Neuronal stem cell (in vitro differentiated cells): ENCODE data around the gene FBXO33.

ENCODE experiments used
- DNase-seq: peaks from one replicate; pipeline ENCODE4 v3.0.0-alpha.2; 2013; ENCODE audit warnings: low spot score
- H2AFZ ChIP-seq: one replicate; pipeline ENCODE4 v1.6.1; 2013; ENCODE audit warnings: mild to moderate bottlenecking, low read length, inconsistent platforms
- H2AK5ac ChIP-seq: 2 replicates; pipeline ENCODE4 v1.6.1; 2013; ENCODE audit warnings: low read depth, mild to moderate bottlenecking, inconsistent platforms, low read length, moderate library complexity, mixed read lengths
- H2BK120ac ChIP-seq: 2 replicates; pipeline ENCODE4 v1.6.1; 2013; ENCODE audit warnings: low read depth, mild to moderate bottlenecking, inconsistent platforms, low read length, moderate library complexity, mixed read lengths
- H2BK12ac ChIP-seq: one replicate; pipeline ENCODE4 v1.6.1; 2013; ENCODE audit warnings: low read length, inconsistent platforms
- H2BK15ac ChIP-seq: 2 replicates; pipeline ENCODE4 v1.6.1; 2013; ENCODE audit warnings: mild to moderate bottlenecking, low read length, inconsistent platforms, mixed read lengths
- H2BK5ac ChIP-seq: one replicate; pipeline ENCODE4 v1.6.1; 2013; ENCODE audit warnings: inconsistent platforms, mild to moderate bottlenecking, low read length, moderate library complexity
- H3K14ac ChIP-seq: one replicate; pipeline ENCODE4 v1.6.1; 2013; ENCODE audit warnings: low read length, inconsistent platforms
- H3K18ac ChIP-seq: 2 replicates; pipeline ENCODE4 v1.6.1; 2013; ENCODE audit warnings: low read length, inconsistent platforms
- H3K23ac ChIP-seq: 2 replicates; pipeline ENCODE4 v1.6.1; 2013; ENCODE audit warnings: low read depth, mild to moderate bottlenecking, mixed read lengths, low read length, inconsistent platforms; ENCODE audit not compliant: poor library complexity
- H3K27ac ChIP-seq: replicated peaks from 3 replicates; pipeline ENCODE4 v1.5.1; 2013; ENCODE audit warnings: low read length, inconsistent platforms
- H3K27me3 ChIP-seq, 3 experiments: 2 replicates each; pipeline ENCODE4 v1.6.1; 2013; ENCODE audit warnings: low read length in 3 of 3, mild to moderate bottlenecking in 2 of 3, inconsistent platforms in 1 of 3, low read depth in 1 of 3, mixed read lengths in 1 of 3, moderate library complexity in 1 of 3; ENCODE audit not compliant: control insufficient read depth in 3 of 3, insufficient read depth in 3 of 3
- H3K36me3 ChIP-seq, 2 donors: replicated peaks in 1 of 2; 2 replicates each; pipeline ENCODE4 v1.6.1; 2013; ENCODE audit warnings: low read length in 2 of 2; ENCODE audit not compliant: control insufficient read depth in 2 of 2, insufficient read depth in 2 of 2
- H3K4ac ChIP-seq: 2 replicates; pipeline ENCODE4 v1.6.1; 2013; ENCODE audit warnings: inconsistent platforms, mild to moderate bottlenecking, low read length, moderate library complexity
- H3K4me1 ChIP-seq, 2 donors: 1 replicate in 1 of 2; 2 replicates in 1 of 2; pipeline ENCODE4 v1.6.1; 2013; ENCODE audit warnings: low read length in 2 of 2, low read depth in 1 of 2; ENCODE audit not compliant: control insufficient read depth in 2 of 2, insufficient read depth in 1 of 2
- H3K4me2 ChIP-seq: one replicate; pipeline ENCODE4 v1.6.1; 2013; ENCODE audit warnings: mild to moderate bottlenecking, low read length, inconsistent platforms; ENCODE audit not compliant: insufficient read depth, poor library complexity, severe bottlenecking
- H3K4me3 ChIP-seq, 2 donors: 2 replicates each; pipeline ENCODE4 v1.5.1; 2013; ENCODE audit warnings: low read length in 2 of 2, mild to moderate bottlenecking in 2 of 2, inconsistent platforms in 1 of 2, moderate library complexity in 1 of 2
- H3K79me1 ChIP-seq: one replicate; pipeline ENCODE4 v1.6.1; 2013; ENCODE audit warnings: low read depth, mild to moderate bottlenecking, inconsistent platforms, low read length, moderate library complexity
- H3K9ac ChIP-seq: one replicate; pipeline ENCODE4 v1.6.1; 2013; ENCODE audit warnings: mild to moderate bottlenecking, low read depth, low read length, inconsistent platforms; ENCODE audit not compliant: poor library complexity
- H3K9me3 ChIP-seq, 2 donors: replicated peaks in 1 of 2; 2 replicates each; pipeline versions ENCODE3 to v1.6.1; 2013; ENCODE audit warnings: low read length in 2 of 2, mild to moderate bottlenecking in 2 of 2, inconsistent platforms in 1 of 2, low read depth in 1 of 2, mixed read lengths in 1 of 2, moderate library complexity in 1 of 2; ENCODE audit not compliant: control insufficient read depth in 2 of 2, insufficient read depth in 1 of 2
- H4K8ac ChIP-seq: one replicate; pipeline ENCODE4 v1.6.1; 2013; ENCODE audit warnings: low read depth, mild to moderate bottlenecking, inconsistent platforms, low read length, moderate library complexity
- H4K91ac ChIP-seq: one replicate; pipeline ENCODE4 v1.6.1; 2013; ENCODE audit warnings: low read length, low read depth, mild to moderate bottlenecking, inconsistent platforms; ENCODE audit not compliant: poor library complexity
- WGBS, 2 donors: extraction: QIAGEN DNeasy Blood & Tissue Kit; methylation state at CpG; one replicate each; pipeline ENCODE4 v1.1.7; 2013; ENCODE audit warnings: missing lambda C conversion rate in 2 of 2, mixed read lengths in 1 of 2; ENCODE audit not compliant: insufficient read length in 2 of 2, insufficient replicate concordance in 1 of 2; ENCODE audit errors: extremely low coverage in 2 of 2; 5-methylcytosine and 5-hydroxymethylcytosine counted together

FBXO33 gene

GRCh38 chr14:39452680-39453079 is 20.4 kb upstream of the FBXO33 start:
- no peak overlapping the region for H2BK15ac ChIP-seq
- peaks cover 0 to 2% (median 0%) of the 10 kb centered on the region in 3 experiments for H3K27me3 ChIP-seq
- no peaks in the 10 kb centered on the region for H3K36me3 ChIP-seq
- H4K91ac ChIP-seq = no peak overlapping the region
- H3K9me3 ChIP-seq = no peaks in the 10 kb centered on the region
- H2AFZ ChIP-seq = no peak overlapping the region
- no peak overlapping the region for H3K23ac ChIP-seq
- no peak overlapping the region for H2BK5ac ChIP-seq
- no peaks in the 10 kb centered on the region for H3K79me1 ChIP-seq
- H3K4me3 ChIP-seq = no peak overlapping the region
- H3K4me1 ChIP-seq = no peaks in the 10 kb centered on the region
- DNase-seq = no peak
- no peak overlapping the region for H3K14ac ChIP-seq
- no peak overlapping the region for H3K4ac ChIP-seq
- no peak overlapping the region for H4K8ac ChIP-seq
- no peak overlapping the region for H2AK5ac ChIP-seq
- no peak overlapping the region for H2BK120ac ChIP-seq
- no peak overlapping the region for H2BK12ac ChIP-seq
- no peak overlapping the region for H3K18ac ChIP-seq
- WGBS, 2 donors = no CpG with 5 or more reads among the region's 2 CpGs
- H3K9ac ChIP-seq = no peak overlapping the region
- no peak overlapping the region for H3K27ac ChIP-seq
- no peak overlapping the region for H3K4me2 ChIP-seq

- Histone ChIP-seq H4K8ac (no peak overlapping the region), H3K14ac (no peak overlapping the region), H3K9me3 (no peaks in the 10 kb centered on the region), H3K4me2 (no peak overlapping the region), H3K36me3 (no peaks in the 10 kb centered on the region), H2AFZ (no peak overlapping the region), H2BK15ac (no peak overlapping the region), H3K18ac (no peak overlapping the region), H3K4me3 (no peak overlapping the region), H3K79me1 (no peaks in the 10 kb centered on the region), H4K91ac (no peak overlapping the region), H3K23ac (no peak overlapping the region), H3K27me3 (peaks cover 0 to 2% (median 0%) of the 10 kb centered on the region in 3 experiments), H3K9ac (no peak overlapping the region), H2BK120ac (no peak overlapping the region), H2AK5ac (no peak overlapping the region), H3K4ac (no peak overlapping the region), H2BK5ac (no peak overlapping the region), H2BK12ac (no peak overlapping the region), H3K4me1 (no peaks in the 10 kb centered on the region), H3K27ac (no peak overlapping the region)
- no CpG with 5 or more reads among the region's 2 CpGs for WGBS, 2 donors
- no peak for DNase-seq
These were observed 19.6 kb upstream of the FBXO33 start for GRCh38 chr14:39451811-39452210.

GRCh38 chr14:39447175-39447661 is 15.0 kb upstream of the FBXO33 start:
- Histone ChIP-seq H3K9ac (no peak overlapping the region), H3K9me3 (no peaks in the 10 kb centered on the region), H2AFZ (no peak overlapping the region), H2AK5ac (no peak overlapping the region), H3K4me2 (no peak overlapping the region), H3K18ac (no peak overlapping the region), H2BK12ac (no peak overlapping the region), H2BK5ac (no peak overlapping the region), H3K27me3 (no peaks in the 10 kb centered on the region), H3K4ac (no peak overlapping the region), H3K36me3 (no peaks in the 10 kb centered on the region), H3K4me1 (no peaks in the 10 kb centered on the region), H4K8ac (no peak overlapping the region), H3K23ac (no peak overlapping the region), H4K91ac (no peak overlapping the region), H3K79me1 (no peaks in the 10 kb centered on the region), H3K4me3 (no peak overlapping the region), H3K14ac (no peak overlapping the region), H3K27ac (no peak overlapping the region), H2BK120ac (no peak overlapping the region), H2BK15ac (no peak overlapping the region)
- DNase-seq = no peak
- no CpG with 5 or more reads among the region's 4 CpGs for WGBS, 2 donors

GRCh38 chr14:39446131-39446744 is 14.0 kb upstream of the FBXO33 start:
- Histone ChIP-seq H3K4ac (no peak overlapping the region), H4K91ac (no peak overlapping the region), H3K18ac (no peak overlapping the region), H3K14ac (no peak overlapping the region), H4K8ac (no peak overlapping the region), H3K27me3 (no peaks in the 10 kb centered on the region), H3K36me3 (no peaks in the 10 kb centered on the region), H2BK15ac (no peak overlapping the region), H3K4me3 (no peak overlapping the region), H3K79me1 (peaks cover 1% of the 10 kb centered on the region), H2AK5ac (no peak overlapping the region), H2BK12ac (no peak overlapping the region), H2AFZ (no peak overlapping the region), H3K4me1 (no peaks in the 10 kb centered on the region), H3K9me3 (peaks cover 0 to 3% of the 10 kb centered on the region in 2 donors), H3K27ac (no peak overlapping the region), H2BK120ac (no peak overlapping the region), H2BK5ac (no peak overlapping the region), H3K9ac (no peak overlapping the region), H3K23ac (no peak overlapping the region), H3K4me2 (no peak overlapping the region)
- WGBS, 2 donors = no CpG with 5 or more reads among the region's 1 CpG
- no peak for DNase-seq
